ENCODE data around the gene RANBP3L. TPM values are rescaled to one million over a fixed set of nuclear protein-coding genes. Genes with fewer than 3 reads are reported as not detected.
A peak's percentile ranks its signal among the peaks of the same experiment; 100 is the strongest.

Gene RANBP3L
- total and polyA plus RNA-seq, 4 donors: 10.9 to 213 (median 28.9) TPM

- no CpG with 5 or more reads among the region's 3 CpGs for WGBS (ENCODE audit: insufficient coverage)
- H3K27ac ChIP-seq (ENCODE audit: low read depth, low read length): no peak overlapping the region
- H3K4me1 ChIP-seq (ENCODE audit: control insufficient read depth, insufficient read depth, low read length): peaks cover 10% of the 10 kb centered on the region
- no peaks in the 10 kb centered on the region for H3K36me3 ChIP-seq (ENCODE audit: control insufficient read depth, insufficient read depth, low read length)
- H3K27me3 ChIP-seq (ENCODE audit: control insufficient read depth, insufficient read depth, low read length): no peaks in the 10 kb centered on the region
- no peak overlapping the region for H3K4me3 ChIP-seq (ENCODE audit: low read depth, low read length)
- no peak for DNase-seq (ENCODE audit: low read depth in 4 of 6, low spot score in 6 of 6)
- no peaks in the 10 kb centered on the region for H3K9me3 ChIP-seq (ENCODE audit: control insufficient read depth, insufficient read depth, low read length)
These were observed 57.6 kb downstream of the RANBP3L start for GRCh38 chr5:36244076-36244475.

- no peak overlapping the region for H3K27ac ChIP-seq (ENCODE audit: low read depth, low read length)
- no peak for DNase-seq (ENCODE audit: low read depth in 4 of 6, low spot score in 6 of 6)
- H3K4me3 ChIP-seq (ENCODE audit: low read depth, low read length): no peak overlapping the region
- no peaks in the 10 kb centered on the region for H3K9me3 ChIP-seq (ENCODE audit: control insufficient read depth, insufficient read depth, low read length)
- no peaks in the 10 kb centered on the region for H3K36me3 ChIP-seq (ENCODE audit: control insufficient read depth, insufficient read depth, low read length)
- no peaks in the 10 kb centered on the region for H3K27me3 ChIP-seq (ENCODE audit: control insufficient read depth, insufficient read depth, low read length)
- H3K4me1 ChIP-seq (ENCODE audit: control insufficient read depth, insufficient read depth, low read length): peaks cover 10% of the 10 kb centered on the region
- 62% methylated on average over 1 of the region's 1 CpG for WGBS (ENCODE audit: insufficient coverage)
These were observed 58.0 kb downstream of the RANBP3L start for GRCh38 chr5:36243653-36244052.

GRCh38 chr5:36242534-36243485 is 58.9 kb downstream of the RANBP3L start:
- Histone ChIP-seq H3K9me3 (ENCODE audit: control insufficient read depth, insufficient read depth, low read length) (no peaks in the 10 kb centered on the region), H3K4me3 (ENCODE audit: low read depth, low read length) (peak overlapping the region; percentile 88), H3K27me3 (ENCODE audit: control insufficient read depth, insufficient read depth, low read length) (no peaks in the 10 kb centered on the region), H3K4me1 (ENCODE audit: control insufficient read depth, insufficient read depth, low read length) (peaks cover 10% of the 10 kb centered on the region), H3K27ac (ENCODE audit: low read depth, low read length) (peak overlapping the region; percentile 99), H3K36me3 (ENCODE audit: control insufficient read depth, insufficient read depth, low read length) (no peaks in the 10 kb centered on the region)
- no peak for DNase-seq (ENCODE audit: low read depth in 4 of 6, low spot score in 6 of 6)
- WGBS (ENCODE audit: insufficient coverage): 53% methylated on average over 5 of the region's 24 CpGs

GRCh38 chr5:36241631-36242533 is 59.8 kb downstream of the RANBP3L start, which contains the start of gene NADK2:
Gene NADK2 (minus strand): TSS chr5:36241925. CDS start chr5:36241798, 127 bp downstream.
- under 1% methylated on average over 95 of the region's 100 CpGs for WGBS (ENCODE audit: insufficient coverage)
- peak within 1 kb of the TSS; percentile 88 for H3K4me3 ChIP-seq (ENCODE audit: low read depth, low read length)
- H3K9me3 ChIP-seq (ENCODE audit: control insufficient read depth, insufficient read depth, low read length): no peaks in the 10 kb centered on the region
- H3K27ac ChIP-seq (ENCODE audit: low read depth, low read length): peak within 1 kb of the TSS; percentile 99
- no peaks in the 10 kb centered on the region for H3K36me3 ChIP-seq (ENCODE audit: control insufficient read depth, insufficient read depth, low read length)
- no peaks in the 10 kb centered on the region for H3K27me3 ChIP-seq (ENCODE audit: control insufficient read depth, insufficient read depth, low read length)
- peaks cover 10% of the 10 kb centered on the region for H3K4me1 ChIP-seq (ENCODE audit: control insufficient read depth, insufficient read depth, low read length)
- DNase-seq (ENCODE audit: low read depth in 4 of 6, low spot score in 6 of 6): peak; percentile 91 to 99 (median 95)

- Histone ChIP-seq H3K9me3 (ENCODE audit: control insufficient read depth, insufficient read depth, low read length) (no peaks in the 10 kb centered on the region), H3K36me3 (ENCODE audit: control insufficient read depth, insufficient read depth, low read length) (no peaks in the 10 kb centered on the region), H3K4me3 (ENCODE audit: low read depth, low read length) (peak overlapping the region; percentile 88), H3K27ac (ENCODE audit: low read depth, low read length) (peak overlapping the region; percentile 99), H3K27me3 (ENCODE audit: control insufficient read depth, insufficient read depth, low read length) (no peaks in the 10 kb centered on the region), H3K4me1 (ENCODE audit: control insufficient read depth, insufficient read depth, low read length) (peaks cover 10% of the 10 kb centered on the region)
- DNase-seq (ENCODE audit: low read depth in 4 of 6, low spot score in 6 of 6): peak in 5 of 6 donors; percentile 32 to 85 (median 54)
- under 1% methylated on average over 60 of the region's 61 CpGs for WGBS (ENCODE audit: insufficient coverage)
These were observed 60.7 kb downstream of the RANBP3L start for GRCh38 chr5:36240779-36241630.

GRCh38 chr5:36239370-36240293 is 62.1 kb downstream of the RANBP3L start:
- peak in 1 of 6 donors; percentile 9 for DNase-seq (ENCODE audit: low read depth in 4 of 6, low spot score in 6 of 6)
- Histone ChIP-seq H3K27me3 (ENCODE audit: control insufficient read depth, insufficient read depth, low read length) (no peaks in the 10 kb centered on the region), H3K4me3 (ENCODE audit: low read depth, low read length) (peak overlapping the region; percentile 88), H3K4me1 (ENCODE audit: control insufficient read depth, insufficient read depth, low read length) (peaks cover 10% of the 10 kb centered on the region), H3K36me3 (ENCODE audit: control insufficient read depth, insufficient read depth, low read length) (no peaks in the 10 kb centered on the region), H3K27ac (ENCODE audit: low read depth, low read length) (peak overlapping the region; percentile 99), H3K9me3 (ENCODE audit: control insufficient read depth, insufficient read depth, low read length) (no peaks in the 10 kb centered on the region)
- 37% methylated on average over 2 of the region's 4 CpGs for WGBS (ENCODE audit: insufficient coverage)

- peak in 3 of 6 donors; percentile 15 to 63 (median 41) for DNase-seq (ENCODE audit: low read depth in 4 of 6, low spot score in 6 of 6)
- Histone ChIP-seq H3K4me3 (ENCODE audit: low read depth, low read length) (no peak overlapping the region), H3K27ac (ENCODE audit: low read depth, low read length) (peak overlapping the region; percentile 49)
These were observed 63.0 kb downstream of the RANBP3L start for GRCh38 chr5:36238502-36239295.

GRCh38 chr5:36237751-36238150 is 64.0 kb downstream of the RANBP3L start:
- Histone ChIP-seq H3K4me3 (ENCODE audit: low read depth, low read length) (no peak overlapping the region), H3K27ac (ENCODE audit: low read depth, low read length) (no peak overlapping the region), H3K4me1 (ENCODE audit: control insufficient read depth, insufficient read depth, low read length) (peaks cover 7% of the 10 kb centered on the region), H3K9me3 (ENCODE audit: control insufficient read depth, insufficient read depth, low read length) (no peaks in the 10 kb centered on the region), H3K36me3 (ENCODE audit: control insufficient read depth, insufficient read depth, low read length) (no peaks in the 10 kb centered on the region), H3K27me3 (ENCODE audit: control insufficient read depth, insufficient read depth, low read length) (no peaks in the 10 kb centered on the region)
- WGBS (ENCODE audit: insufficient coverage): 64% methylated on average over 2 of the region's 2 CpGs
- no peak for DNase-seq (ENCODE audit: low read depth in 4 of 6, low spot score in 6 of 6)

More at GRCh38 chr5:36238502-36239295, 63.0 kb downstream of the RANBP3L start:
- Histone ChIP-seq H3K27me3 (ENCODE audit: control insufficient read depth, insufficient read depth, low read length) (no peaks in the 10 kb centered on the region), H3K36me3 (ENCODE audit: control insufficient read depth, insufficient read depth, low read length) (no peaks in the 10 kb centered on the region), H3K4me1 (ENCODE audit: control insufficient read depth, insufficient read depth, low read length) (peaks cover 10% of the 10 kb centered on the region), H3K9me3 (ENCODE audit: control insufficient read depth, insufficient read depth, low read length) (no peaks in the 10 kb centered on the region)
- WGBS (ENCODE audit: insufficient coverage): 13% methylated on average over 1 of the region's 2 CpGs
